GM23338 (cell line): ENCODE measurements around the gene NKD1. TPM values are rescaled to one million over a fixed set of nuclear protein-coding genes. Genes with fewer than 3 reads are reported as not detected.
A peak's percentile ranks its signal among the peaks of the same experiment; 100 is the strongest.

Experiments used
- ATAC-seq: fragments of 200-7000 bp; cut with Tn5 transposase; 3 replicates; pipeline ENCODE4 v1.9.1; 2020
- DNase-seq: peaks from one replicate; pipeline ENCODE4 v3.0.0-alpha.2; 2015; ENCODE audit warnings: low spot score
- H2AFZ ChIP-seq: fragments of 200-600 bp; sonication (generic); 2 replicates; pipeline ENCODE4 v1.8.0; 2016; ENCODE audit warnings: antibody characterized with exemption, mild to moderate bottlenecking, moderate library complexity
- H3F3A ChIP-seq: fragments of 200-600 bp; sonication (generic); replicated peaks from 2 replicates; pipeline ENCODE4 v1.8.0; 2017; ENCODE audit warnings: antibody characterized with exemption, mixed run types, low read depth
- H3K27ac ChIP-seq: fragments of 200-600 bp; sonication (generic); 2 replicates; pipeline ENCODE4 v1.6.1; 2016; ENCODE audit warnings: low read depth
- H3K27me3 ChIP-seq: fragments of 200-600 bp; sonication (generic); 2 replicates; pipeline ENCODE4 v1.8.0; 2016; ENCODE audit warnings: mild to moderate bottlenecking, mixed run types, moderate library complexity; ENCODE audit not compliant: insufficient read depth
- H3K36me3 ChIP-seq: fragments of 200-600 bp; sonication (generic); 2 replicates; pipeline ENCODE4 v1.8.0; 2016; ENCODE audit warnings: mild to moderate bottlenecking; ENCODE audit not compliant: insufficient read depth
- H3K4me1 ChIP-seq: fragments of 200-600 bp; sonication (generic); 2 replicates; pipeline ENCODE4 v1.8.0; 2016; ENCODE audit warnings: mild to moderate bottlenecking, moderate library complexity; ENCODE audit not compliant: insufficient read depth
- H3K4me2 ChIP-seq: fragments of 200-600 bp; sonication (generic); 2 replicates; pipeline ENCODE4 v1.7.1; 2017; ENCODE audit warnings: mixed run types
- H3K4me3 ChIP-seq: fragments of 200-600 bp; sonication (generic); 2 replicates; pipeline ENCODE4 v1.6.1; 2016; ENCODE audit warnings: mixed run types
- H3K79me2 ChIP-seq: fragments of 200-600 bp; sonication (generic); replicated peaks from 2 replicates; pipeline ENCODE4 v1.8.0; 2017; ENCODE audit warnings: mild to moderate bottlenecking; ENCODE audit not compliant: insufficient read depth
- H3K9me2 ChIP-seq: fragments of 200-600 bp; sonication (generic); 2 replicates; pipeline ENCODE4 v1.8.0; 2017; ENCODE audit not compliant: insufficient read depth
- H4K20me1 ChIP-seq: fragments of 200-600 bp; sonication (generic); replicated peaks from 2 replicates; pipeline ENCODE4 v1.8.0; 2017; ENCODE audit warnings: mild to moderate bottlenecking; ENCODE audit not compliant: insufficient read depth
- H3K27ac Mint-ChIP-seq: 2 replicates; pipeline ENCODE4 v1.8.0; 2020; ENCODE audit warnings: inconsistent platforms, mild to moderate bottlenecking, moderate library complexity, mixed read lengths
- H3K27me3 Mint-ChIP-seq: 3 replicates; pipeline ENCODE4 v1.8.0; 2022; ENCODE audit warnings: low read depth, mild to moderate bottlenecking, moderate library complexity, mixed read lengths, inconsistent platforms; ENCODE audit not compliant: insufficient read depth, poor library complexity
- H3K36me3 Mint-ChIP-seq: 3 replicates; pipeline ENCODE4 v1.8.0; 2021; ENCODE audit warnings: low read depth, mild to moderate bottlenecking, inconsistent platforms, moderate library complexity, mixed read lengths
- H3K4me1 Mint-ChIP-seq: 3 replicates; pipeline ENCODE4 v1.8.0; 2020; ENCODE audit warnings: mild to moderate bottlenecking, inconsistent platforms, mixed read lengths
- H3K4me3 Mint-ChIP-seq: 3 replicates; pipeline ENCODE4 v1.8.0; 2021; ENCODE audit warnings: moderate library complexity, mild to moderate bottlenecking, inconsistent platforms, mixed read lengths
- H3K9me3 Mint-ChIP-seq: 3 replicates; pipeline ENCODE4 v1.8.0; 2020; ENCODE audit warnings: moderate library complexity, mild to moderate bottlenecking, inconsistent platforms, mixed read lengths
- CREB1 ChIP-seq: fragments of 250-450 bp; sonication (Bioruptor Pico); IDR thresholded peaks from 2 replicates; pipeline ENCODE4 v1.5.0; 2020; ENCODE audit warnings: low read depth, mild to moderate bottlenecking, moderate library complexity
- CTCF ChIP-seq, 2 experiments: fragments of 200-600 bp in 1 of 2; sonication (generic) in 1 of 2; conservative IDR thresholded peaks; 2 replicates each; pipeline versions ENCODE4 v1.5.1 to v1.6.1; 2016 to 2017; ENCODE audit warnings: antibody characterized with exemption in 2 of 2, low read depth in 2 of 2, mild to moderate bottlenecking in 2 of 2, moderate library complexity in 1 of 2
- EZH2phosphoT487 ChIP-seq: fragments of 200-600 bp; sonication (generic); IDR thresholded peaks from one replicate; pipeline ENCODE4 v1.8.1; 2018; ENCODE audit warnings: antibody characterized with exemption; ENCODE audit not compliant: unreplicated experiment
- NANOG ChIP-seq: IDR thresholded peaks from 2 replicates; pipeline ENCODE4 v1.6.1; 2016; ENCODE audit warnings: antibody characterized with exemption, borderline replicate concordance
- POLR2AphosphoS5 ChIP-seq: IDR thresholded peaks from 2 replicates; pipeline ENCODE4 v1.6.1; 2016; ENCODE audit warnings: antibody characterized with exemption, low read depth
- ZNF114 ChIP-seq: fragments of 250-450 bp; sonication (Bioruptor Pico); IDR thresholded peaks from 2 replicates; pipeline ENCODE4 v1.5.0; 2020; ENCODE audit warnings: mild to moderate bottlenecking, moderate library complexity
- ZNF331 ChIP-seq: fragments of 250-450 bp; sonication (Bioruptor Pico); IDR thresholded peaks from 2 replicates; pipeline ENCODE4 v1.5.0; 2020; ENCODE audit warnings: low read depth, mild to moderate bottlenecking, moderate library complexity
- ZNF462 ChIP-seq: fragments of 250-450 bp; sonication (Bioruptor Pico); IDR thresholded peaks from 2 replicates; pipeline ENCODE4 v1.5.0; 2020; ENCODE audit warnings: mild to moderate bottlenecking, moderate library complexity
- polyA plus RNA-seq: library from polyadenylated mRNA; unstranded; fragments of >200 nt; fragmentation: Nextera tagmentation; extraction: Ambion mirVana; gene quantifications from 2 replicates; pipeline ENCODE4 v1.2.1, GENCODE V29; 2016
- total RNA-seq: library from RNA; depleted of rRNA; stranded (reverse); fragments of >200 nt; shearing (Covaris generic); gene quantifications from 2 replicates; pipeline ENCODE4 v1.2.3, GENCODE V29; 2014
- TF ChIP-seq, protein P1 (sequence below): IDR thresholded peaks from 2 replicates; pipeline ENCODE4 v1.6.1; 2016; ENCODE audit warnings: antibody characterized with exemption

The NKD1 gene
- total and polyA plus RNA-seq, 2 experiments from 2014 or later, result 2.1 to 2.3 TPM

- H3K4me3 Mint-ChIP-seq, result no peak overlapping the region
- no peaks in the 10 kb centered on the region for H4K20me1 ChIP-seq
- no peak overlapping the region for H2AFZ ChIP-seq
- H3K36me3 ChIP-seq, result no peaks in the 10 kb centered on the region
- no peak for TF ChIP-seq ZNF331 (CRISPR knock-in tag)
- TF ChIP-seq NANOG, result no peak
- H3K27ac ChIP-seq, result no peak overlapping the region
- peaks cover 11% of the 10 kb centered on the region for H3K27me3 Mint-ChIP-seq
- H3K79me2 ChIP-seq, result no peaks in the 10 kb centered on the region
- H3K27ac Mint-ChIP-seq, result no peak overlapping the region
- peaks cover 15% of the 10 kb centered on the region for H3K4me1 Mint-ChIP-seq
- no peaks in the 10 kb centered on the region for H3K9me3 Mint-ChIP-seq
- H3K9me2 ChIP-seq, result no peaks in the 10 kb centered on the region
- H3K36me3 Mint-ChIP-seq, result no peaks in the 10 kb centered on the region
- H3K27me3 ChIP-seq, result no peaks in the 10 kb centered on the region
- no peak for ATAC-seq
- H3K4me3 ChIP-seq, result no peak overlapping the region
- DNase-seq, result no peak
- no peak overlapping the region for H3K4me2 ChIP-seq
- no peaks in the 10 kb centered on the region for H3F3A ChIP-seq
- no peaks in the 10 kb centered on the region for H3K4me1 ChIP-seq
Measured at GRCh38 chr16:50602126-50602525, 53.9 kb downstream of the NKD1 start.

GRCh38 chr16:50602531-50603205 lies 54.5 kb downstream of the NKD1 start:
- H3K27me3 ChIP-seq, result no peaks in the 10 kb centered on the region
- Mint-ChIP-seq H3K9me3 (no peaks in the 10 kb centered on the region), H3K27me3 (peaks cover 11% of the 10 kb centered on the region), H3K27ac (peak overlapping the region; percentile 74; the same call in 1 of the 2 replicates), H3K36me3 (no peaks in the 10 kb centered on the region), H3K4me1 (peaks cover 18% of the 10 kb centered on the region), H3K4me3 (no peak overlapping the region)
- H3K36me3 ChIP-seq, result no peaks in the 10 kb centered on the region
- TF ChIP-seq CTCF (conservative IDR thresholded peaks at IDR 0.05; ENCODE audit: low read depth in 2 of 2), result no peak
- TF ChIP-seq ZNF462 (CRISPR knock-in tag), result no peak
- no peak for TF ChIP-seq NANOG
- no peak for TF ChIP-seq EZH2phosphoT487
- TF ChIP-seq ZNF114 (CRISPR knock-in tag), result no peak
- no peak for TF ChIP-seq CREB1 (CRISPR knock-in tag)
- TF ChIP-seq, protein P1, sequence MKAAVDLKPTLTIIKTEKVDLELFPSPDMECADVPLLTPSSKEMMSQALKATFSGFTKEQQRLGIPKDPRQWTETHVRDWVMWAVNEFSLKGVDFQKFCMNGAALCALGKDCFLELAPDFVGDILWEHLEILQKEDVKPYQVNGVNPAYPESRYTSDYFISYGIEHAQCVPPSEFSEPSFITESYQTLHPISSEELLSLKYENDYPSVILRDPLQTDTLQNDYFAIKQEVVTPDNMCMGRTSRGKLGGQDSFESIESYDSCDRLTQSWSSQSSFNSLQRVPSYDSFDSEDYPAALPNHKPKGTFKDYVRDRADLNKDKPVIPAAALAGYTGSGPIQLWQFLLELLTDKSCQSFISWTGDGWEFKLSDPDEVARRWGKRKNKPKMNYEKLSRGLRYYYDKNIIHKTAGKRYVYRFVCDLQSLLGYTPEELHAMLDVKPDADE, result no peak
- no peak for TF ChIP-seq POLR2AphosphoS5
- H3F3A ChIP-seq, result no peaks in the 10 kb centered on the region
- H4K20me1 ChIP-seq, result no peaks in the 10 kb centered on the region
- H3K4me1 ChIP-seq, result no peaks in the 10 kb centered on the region
- H3K79me2 ChIP-seq, result no peaks in the 10 kb centered on the region
- no peak overlapping the region for H3K4me3 ChIP-seq
- DNase-seq, result no peak
- H3K9me2 ChIP-seq, result no peaks in the 10 kb centered on the region
- no peak overlapping the region for H3K4me2 ChIP-seq
- ATAC-seq, result no peak
- H2AFZ ChIP-seq, result no peak overlapping the region
- H3K27ac ChIP-seq, result no peak overlapping the region
